Lower lobe of right lung (tissue), 2 donors: Measurements from ENCODE around the gene ASF1B. TPM values are rescaled to one million over a fixed set of nuclear protein-coding genes. Genes with fewer than 3 reads are reported as not detected.

Experiments
- ATAC-seq, 2 donors: fragments of 200-7000 bp; cut with Tn5 transposase; one replicate each; pipeline ENCODE4 v1.9.1; 2020 to 2022; ENCODE audit warnings: mild to moderate bottlenecking in 2 of 2, moderate library complexity in 2 of 2
- DNase-seq: peaks from one replicate; pipeline ENCODE4 v3.0.0-alpha.2; 2020
- H3K27ac ChIP-seq: fragments of 200-600 bp; one replicate; pipeline ENCODE4 v1.8.0; 2022
- H3K27me3 ChIP-seq: fragments of 200-600 bp; one replicate; pipeline ENCODE4 v1.8.0; 2022; ENCODE audit warnings: low read depth
- H3K36me3 ChIP-seq: fragments of 200-600 bp; one replicate; pipeline ENCODE4 v1.8.0; 2022; ENCODE audit warnings: mild to moderate bottlenecking
- H3K4me1 ChIP-seq: fragments of 200-600 bp; one replicate; pipeline ENCODE4 v1.8.0; 2022
- H3K4me3 ChIP-seq: fragments of 200-600 bp; one replicate; pipeline ENCODE4 v1.8.0; 2022; ENCODE audit warnings: mild to moderate bottlenecking
- H3K9me3 ChIP-seq: fragments of 200-600 bp; one replicate; pipeline ENCODE4 v1.8.0; 2022
- CTCF ChIP-seq: fragments of 200-600 bp; IDR thresholded peaks from one replicate; pipeline ENCODE4 v1.8.0; 2022; ENCODE audit warnings: antibody characterized with exemption, mild to moderate bottlenecking
- intact Hi-C: fragments of 100-400 bp; cut with DNase I; formaldehyde crosslinking; loops from one replicate; pipeline ENCODE4 v1.11.0; 2022
- total RNA-seq: library from RNA; stranded (reverse); fragmentation: NEBNext Ultra II Directional; extraction: Animal tissue kit (Norgen Biotek cat#: 25700); gene quantifications from one replicate; pipeline ENCODE4 v1.2.1, GENCODE V29; 2021
- donor health status: DM: no; HTN: yes; CAD: no; lungs with severe emphysema.

Gene ASF1B
- total RNA-seq, 1 donor from 2014 or later, result 2.6 TPM

- H3K4me1 ChIP-seq, result peaks cover 24% of the 10 kb centered on the region
- intact Hi-C loops, result no loop called here
- peak; percentile 96 to 97 for ATAC-seq
Observed at GRCh38 chr19:14080887-14081796, 55.2 kb downstream of the ASF1B start.

GRCh38 chr19:14078411-14078810, 58.0 kb downstream of the ASF1B start:
- DNase-seq (no peak), ATAC-seq (no peak)
- intact Hi-C loops, result no loop called here
- no peaks in the 10 kb centered on the region for H3K27me3 ChIP-seq
- H3K36me3 ChIP-seq, result no peaks in the 10 kb centered on the region
- no peak overlapping the region for H3K27ac ChIP-seq
- TF ChIP-seq CTCF, result no peak
- no peaks in the 10 kb centered on the region for H3K9me3 ChIP-seq
- H3K4me1 ChIP-seq, result peaks cover 41% of the 10 kb centered on the region
- H3K4me3 ChIP-seq, result no peak overlapping the region

More at GRCh38 chr19:14080887-14081796, 55.2 kb downstream of the ASF1B start:
- TF ChIP-seq CTCF, result no peak
- Histone ChIP-seq H3K9me3 (no peaks in the 10 kb centered on the region), H3K36me3 (no peaks in the 10 kb centered on the region), H3K27me3 (no peaks in the 10 kb centered on the region), H3K27ac (peak overlapping the region; percentile 91), H3K4me3 (peak overlapping the region; percentile 75)
- DNase-seq, result peak; percentile 98

- Histone ChIP-seq H3K4me1 (peaks cover 38% of the 10 kb centered on the region), H3K9me3 (no peaks in the 10 kb centered on the region), H3K27ac (peak overlapping the region; percentile 92), H3K27me3 (no peaks in the 10 kb centered on the region), H3K4me3 (peak overlapping the region; percentile 86), H3K36me3 (no peaks in the 10 kb centered on the region)
- no peak for DNase-seq
- TF ChIP-seq CTCF, result no peak
- peak; percentile 1 to 16 for ATAC-seq
- intact Hi-C loops, result no loop called here
Observed at GRCh38 chr19:14073925-14074838, 62.2 kb downstream of the ASF1B start.

GRCh38 chr19:14073261-14073924, 63.0 kb downstream of the ASF1B start:
- no peaks in the 10 kb centered on the region for H3K9me3 ChIP-seq
- H3K36me3 ChIP-seq, result no peaks in the 10 kb centered on the region
- H3K4me1 ChIP-seq, result peaks cover 38% of the 10 kb centered on the region
- peak; percentile 29 for TF ChIP-seq CTCF
- DNase-seq (peak; percentile 88), ATAC-seq (peak; percentile 57 to 73)
- H3K27ac ChIP-seq, result peak overlapping the region; percentile 92
- intact Hi-C loops, result no loop called here
- H3K4me3 ChIP-seq, result peak overlapping the region; percentile 86
- H3K27me3 ChIP-seq, result no peaks in the 10 kb centered on the region
